Femur (tissue), 1 donor: ENCODE data around the gene MAPKAP1.

Source experiments
- DNase-seq: peaks from one replicate; pipeline ENCODE4 v3.0.0-alpha.2; 2017

The MAPKAP1 gene

DNA sequence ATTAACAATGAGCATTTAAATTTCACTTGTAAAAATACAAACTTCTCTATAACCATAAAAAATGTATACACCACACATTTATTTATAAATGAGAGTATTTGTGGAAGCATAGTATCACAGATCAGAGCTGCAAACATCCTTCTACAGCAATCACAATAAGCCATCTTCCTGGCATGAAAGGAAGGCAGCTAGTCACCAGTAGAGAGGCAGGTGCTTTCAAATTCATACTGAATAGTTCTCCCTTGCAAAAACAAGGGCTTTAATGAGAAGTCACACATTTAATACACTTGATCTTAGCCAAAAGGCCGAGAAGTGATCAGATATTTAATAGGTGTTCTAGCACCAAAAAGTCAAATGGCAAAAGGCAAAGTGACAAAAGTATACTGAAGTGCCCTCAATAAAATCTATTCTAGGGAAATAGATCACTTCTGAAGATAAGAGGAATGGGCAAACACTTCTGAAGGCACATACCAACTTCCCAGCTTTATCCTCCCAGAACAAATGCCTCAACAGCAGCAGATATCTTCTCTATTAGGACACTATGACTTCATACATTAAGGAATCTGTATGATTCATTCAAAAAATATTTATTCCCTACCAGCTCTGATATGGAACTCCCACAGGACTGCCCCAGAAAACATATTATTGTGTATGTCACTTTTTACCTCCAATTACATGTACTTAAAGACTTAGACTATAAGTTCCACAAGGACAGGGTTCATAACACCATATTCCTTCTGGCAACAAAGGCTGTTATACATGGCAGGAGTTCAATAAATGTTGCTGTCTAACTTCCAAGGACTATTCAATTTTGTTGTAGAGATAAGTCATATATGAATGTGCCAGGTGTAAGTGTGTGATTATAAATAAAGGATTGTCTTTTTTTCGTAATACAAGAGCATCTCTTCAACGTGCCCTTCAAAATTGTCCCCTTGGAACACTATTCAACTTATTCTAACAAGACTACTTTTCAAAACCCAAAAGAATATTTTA is 31.7 kb downstream of the MAPKAP1 start:
- no peak for DNase-seq

- no peak for DNase-seq
These were observed 34.1 kb downstream of the MAPKAP1 start for GRCh38 chr9:125672876-125673275.

DNA sequence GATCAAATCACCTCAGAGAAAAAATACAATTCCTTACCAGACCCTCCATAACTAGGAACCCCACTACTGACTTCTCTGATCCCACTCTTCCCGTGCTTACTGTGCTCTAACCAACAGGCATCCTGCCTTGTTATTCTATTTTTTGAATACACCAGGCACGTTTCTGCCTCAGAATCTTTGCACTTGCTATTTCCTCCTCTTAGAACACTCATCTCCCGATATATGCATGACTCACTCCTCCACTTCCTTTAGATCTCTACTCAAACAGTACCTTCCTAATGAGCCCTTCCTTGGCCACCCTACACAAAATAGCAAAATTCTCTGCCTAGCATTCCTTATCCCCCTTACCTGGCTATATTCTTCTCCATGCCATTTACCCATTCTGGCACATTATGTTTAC is 43.9 kb downstream of the MAPKAP1 start:
- DNase-seq: no peak

GRCh38 chr9:125660557-125660956 is 46.5 kb downstream of the MAPKAP1 start:
- no peak for DNase-seq

- no peak for DNase-seq
These were observed 47.1 kb downstream of the MAPKAP1 start for GRCh38 chr9:125659954-125660353.

GRCh38 chr9:125659201-125659840 is 47.7 kb downstream of the MAPKAP1 start:
- no peak for DNase-seq

- no peak for DNase-seq
These were observed 50.4 kb downstream of the MAPKAP1 start for GRCh38 chr9:125656560-125656959.

DNA sequence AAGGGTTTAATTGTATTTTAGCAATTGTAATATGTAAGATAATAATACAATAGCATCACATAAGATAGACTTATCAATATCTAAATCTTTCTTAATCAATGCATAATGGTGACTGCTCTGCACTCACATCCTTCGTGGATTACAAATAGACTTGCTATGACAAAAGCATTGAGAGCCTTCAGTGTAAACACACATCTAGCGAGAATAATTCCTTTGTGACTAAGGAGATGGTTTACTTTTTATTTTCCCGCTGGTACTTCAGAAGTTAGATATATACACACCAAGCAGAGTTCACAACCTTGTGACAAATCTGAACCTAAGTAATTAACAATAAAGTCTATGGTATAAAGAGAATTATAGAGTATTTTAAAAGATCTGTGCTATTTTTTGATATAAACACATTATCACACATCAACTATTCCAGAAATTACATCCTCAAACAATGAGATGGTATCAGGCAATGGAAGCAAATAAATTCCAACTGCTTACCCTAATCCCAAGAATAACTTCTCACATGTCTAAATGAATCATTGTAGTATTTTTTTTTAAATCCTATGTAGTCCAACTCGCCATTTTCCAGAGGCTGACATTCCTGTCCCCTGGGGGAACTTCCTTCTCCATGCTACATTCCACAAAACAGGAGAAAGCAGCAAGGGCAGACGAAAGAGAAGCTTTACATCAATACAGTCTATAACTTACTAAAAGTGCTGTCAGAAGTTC is 51.2 kb downstream of the MAPKAP1 start:
- DNase-seq: no peak

GRCh38 chr9:125655066-125655633 is 51.9 kb downstream of the MAPKAP1 start:
- DNase-seq: no peak

GRCh38 chr9:125654121-125654520 is 52.9 kb downstream of the MAPKAP1 start:
- DNase-seq: no peak

DNA sequence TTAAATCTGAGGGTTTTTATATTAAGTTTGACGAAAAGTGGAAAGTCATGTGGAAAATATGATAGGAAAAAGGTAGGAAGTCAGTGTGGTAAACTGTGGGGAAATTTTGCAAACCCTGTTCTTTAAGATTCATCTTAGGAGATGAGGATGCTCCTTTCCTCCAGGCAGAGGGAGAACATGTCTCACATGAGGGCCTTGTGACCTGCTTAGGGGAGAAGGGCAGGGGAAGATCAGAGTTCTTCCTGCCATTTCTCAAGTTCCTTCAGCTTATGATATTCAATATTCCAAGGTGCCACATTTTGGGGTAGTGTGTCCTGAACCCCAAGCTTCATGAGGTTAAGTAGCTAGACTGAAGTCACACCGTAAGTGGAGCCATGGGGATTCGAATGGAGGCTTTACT is 53.7 kb downstream of the MAPKAP1 start:
- DNase-seq: no peak

- no peak for DNase-seq
These were observed 54.2 kb downstream of the MAPKAP1 start for GRCh38 chr9:125652759-125653158.

GRCh38 chr9:125652233-125652594 is 54.8 kb downstream of the MAPKAP1 start:
- DNase-seq: no peak

DNA sequence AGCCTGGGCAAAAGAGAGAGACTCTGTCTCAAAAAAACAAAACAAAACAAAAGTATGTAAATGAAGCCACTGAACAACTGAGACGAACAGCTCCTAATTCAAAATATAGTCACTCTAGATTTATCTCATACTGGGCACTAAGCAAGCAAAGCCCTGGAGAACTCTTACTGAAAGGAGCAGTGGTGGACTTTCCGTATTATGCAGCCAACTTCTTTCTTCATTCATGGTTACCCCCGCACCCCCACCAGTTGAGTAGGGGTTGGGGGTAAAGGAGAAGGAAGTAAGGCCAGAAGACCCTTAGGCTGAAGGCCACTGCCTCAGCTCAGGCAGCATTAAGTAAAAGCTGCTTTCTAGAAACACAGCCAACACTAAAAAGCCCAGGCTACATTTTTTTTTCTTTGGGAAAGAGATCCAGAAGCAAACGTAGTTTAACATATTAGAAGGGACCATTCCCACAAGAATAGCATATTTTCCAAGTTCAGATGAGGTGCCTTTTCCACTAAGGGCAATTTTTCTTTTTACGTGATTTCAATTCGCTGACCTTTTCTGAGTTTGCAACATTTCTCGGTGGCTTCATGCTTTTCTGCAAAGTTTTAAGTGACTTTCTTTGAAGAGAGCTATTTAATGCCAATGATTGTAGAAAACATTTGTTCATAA is 55.3 kb downstream of the MAPKAP1 start:
- DNase-seq: no peak

DNA sequence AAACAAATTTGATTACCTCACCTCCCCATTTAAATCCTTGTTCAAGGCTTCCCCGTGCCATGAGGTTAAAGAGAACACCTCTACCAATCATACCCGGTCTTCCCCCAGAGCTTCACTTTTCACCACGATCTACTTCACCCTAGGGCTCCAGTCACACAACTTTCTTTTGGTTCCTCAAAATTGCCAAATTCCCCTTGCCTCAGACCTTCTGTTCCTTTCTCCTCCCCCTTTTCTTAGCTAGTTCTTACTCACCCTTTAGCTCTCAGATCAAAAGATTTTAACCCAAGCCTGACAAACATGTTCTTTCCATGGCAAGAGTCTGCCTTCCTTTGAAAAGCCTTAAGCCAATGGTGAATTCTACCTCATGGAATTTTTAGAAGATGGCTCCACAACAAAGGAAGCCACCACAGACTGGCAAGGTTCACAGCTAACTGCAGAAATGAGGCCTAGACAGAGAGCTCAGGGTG is 56.7 kb downstream of the MAPKAP1 start:
- DNase-seq: no peak

- DNase-seq: no peak
These were observed 57.2 kb downstream of the MAPKAP1 start for GRCh38 chr9:125649826-125650225.

DNA sequence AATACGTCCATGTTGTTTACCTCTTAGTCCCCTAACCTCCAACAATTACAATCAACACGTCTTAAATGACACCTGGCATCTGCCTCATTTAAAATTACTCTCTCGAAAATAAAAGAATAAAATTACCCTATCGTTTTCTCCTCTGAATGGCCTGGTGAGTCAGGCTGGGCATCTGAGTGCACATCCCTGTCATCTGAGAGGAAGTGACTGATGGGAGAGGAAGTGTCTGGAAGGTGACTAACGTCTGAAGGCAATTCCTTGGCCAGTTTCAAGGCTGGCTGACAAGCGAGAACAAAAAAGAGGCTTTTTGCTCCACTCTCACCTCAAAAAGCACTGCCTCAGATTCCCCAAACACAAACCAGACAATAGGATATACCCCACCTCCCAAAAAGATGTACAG is 57.7 kb downstream of the MAPKAP1 start:
- no peak for DNase-seq

DNA sequence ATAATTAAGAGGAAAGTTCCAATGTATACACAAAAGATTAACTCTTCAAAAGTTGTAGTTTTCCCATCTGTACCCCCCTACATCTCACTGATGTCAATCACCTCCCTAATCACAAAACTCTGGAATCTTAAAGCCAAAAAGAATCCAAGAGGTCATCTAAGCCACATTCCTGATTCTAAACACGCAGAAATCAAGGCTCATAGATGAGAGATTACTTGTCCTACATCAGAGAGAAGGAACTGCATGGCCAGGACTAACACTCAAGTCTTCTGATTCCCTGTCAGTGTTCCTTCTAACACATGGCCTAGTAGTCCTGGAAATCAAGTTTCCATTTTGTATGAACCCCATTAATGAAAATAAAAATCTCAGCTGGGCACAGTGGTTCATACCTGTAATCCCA is 58.7 kb downstream of the MAPKAP1 start:
- no peak for DNase-seq

- no peak for DNase-seq
These were observed 60.3 kb downstream of the MAPKAP1 start for GRCh38 chr9:125646621-125647100.

- DNase-seq: no peak
These were observed 60.8 kb downstream of the MAPKAP1 start for GRCh38 chr9:125646217-125646616.

DNA sequence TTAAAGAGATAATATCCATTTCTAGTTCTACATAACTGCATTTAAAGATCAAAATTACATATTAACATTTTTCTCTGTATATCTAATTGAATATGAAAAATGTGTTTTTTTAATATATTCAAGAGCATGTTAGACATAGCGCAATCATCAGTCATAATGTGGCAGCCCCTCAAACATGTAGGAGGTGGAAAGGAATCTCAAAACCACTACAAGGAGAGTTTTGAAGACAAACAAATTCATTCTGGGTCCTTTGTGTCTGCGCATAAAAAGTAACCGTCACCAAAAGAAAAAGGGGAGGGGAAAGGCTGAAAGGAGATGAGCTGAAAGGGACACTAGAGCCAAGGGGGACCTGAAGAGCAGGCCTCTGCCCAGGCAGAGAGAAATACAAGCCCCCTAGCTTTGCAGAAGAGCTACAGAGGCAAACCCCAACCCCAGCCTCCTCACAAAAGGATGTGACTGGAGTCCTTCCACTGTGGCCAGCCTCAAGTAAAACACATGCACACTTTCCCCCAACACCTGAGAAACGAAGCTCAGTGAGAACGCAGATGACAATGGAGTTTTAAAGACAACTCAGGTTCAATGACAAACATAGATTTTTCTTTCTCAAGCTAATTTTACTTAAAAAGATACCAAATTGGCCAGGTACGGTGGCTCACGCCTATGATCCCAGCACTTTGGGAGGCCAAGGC is 62.0 kb downstream of the MAPKAP1 start:
- no peak for DNase-seq

DNA sequence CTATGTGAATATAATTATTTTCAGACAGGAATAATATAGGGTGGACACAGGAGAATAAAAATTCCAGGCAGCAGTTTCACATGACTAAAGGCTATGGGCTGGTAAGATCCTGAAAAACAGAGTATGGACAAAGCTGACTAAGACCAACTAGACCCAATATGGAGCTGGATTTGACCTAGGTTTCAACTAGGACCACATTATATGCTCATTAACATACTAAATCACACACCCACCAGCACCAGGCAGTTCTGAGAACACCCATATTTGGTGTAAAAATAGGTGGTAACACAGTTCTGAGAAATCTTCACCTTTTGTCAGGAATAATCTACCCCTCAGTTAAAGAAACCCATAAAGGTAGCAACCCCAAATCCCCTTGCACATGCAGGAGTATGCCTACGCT is 64.7 kb downstream of the MAPKAP1 start:
- no peak for DNase-seq
